Measurements from ENCODE around the gene DVL2. TPM values are rescaled to one million over a fixed set of nuclear protein-coding genes. Genes with fewer than 3 reads are reported as not detected.

The DVL2 gene
- total and polyA plus RNA-seq, 2 experiments from 2014 or later: 79.2 to 121 TPM

GRCh38 chr17:7215652-7216180 is 18.6 kb downstream of the DVL2 start:
- peak overlapping the region; percentile 81 for H3K27ac ChIP-seq
- no peak for DNase-seq (ENCODE audit: low read depth in 1 of 2, low spot score in 1 of 2)

GRCh38 chr17:7215136-7215638 is 19.1 kb downstream of the DVL2 start:
- no peaks in the 10 kb centered on the region for H3K27me3 ChIP-seq
- no peak for DNase-seq (ENCODE audit: low read depth in 1 of 2, low spot score in 1 of 2)
- no peaks in the 10 kb centered on the region for H3K9me3 ChIP-seq (ENCODE audit: low read depth)
- no peak for TF ChIP-seq CTCF (IDR thresholded peaks at IDR 0.05; ENCODE audit: low read depth, low read length)
- peak overlapping the region; percentile 81 for H3K27ac ChIP-seq
- H3K36me3 ChIP-seq: no peaks in the 10 kb centered on the region
- peaks cover 38% of the 10 kb centered on the region for H3K4me1 ChIP-seq (ENCODE audit: low read depth)
- peak overlapping the region; percentile 10 for H3K4me3 ChIP-seq

More at GRCh38 chr17:7215652-7216180, 18.6 kb downstream of the DVL2 start:
- Histone ChIP-seq H3K4me3 (peak overlapping the region; percentile 61), H3K27me3 (no peaks in the 10 kb centered on the region), H3K9me3 (ENCODE audit: low read depth) (no peaks in the 10 kb centered on the region), H3K4me1 (ENCODE audit: low read depth) (peaks cover 43% of the 10 kb centered on the region), H3K36me3 (no peaks in the 10 kb centered on the region)
- no peak for TF ChIP-seq CTCF (IDR thresholded peaks at IDR 0.05; ENCODE audit: low read depth, low read length)

- Histone ChIP-seq H3K27me3 (no peaks in the 10 kb centered on the region), H3K27ac (peak overlapping the region; percentile 35), H3K36me3 (no peaks in the 10 kb centered on the region), H3K9me3 (ENCODE audit: low read depth) (no peaks in the 10 kb centered on the region), H3K4me1 (ENCODE audit: low read depth) (peaks cover 38% of the 10 kb centered on the region), H3K4me3 (peak overlapping the region; percentile 33)
- DNase-seq (ENCODE audit: low read depth in 1 of 2, low spot score in 1 of 2): peak; percentile 98 to 100
- peak; percentile 70 for TF ChIP-seq CTCF (IDR thresholded peaks at IDR 0.05; ENCODE audit: low read depth, low read length)
Observed at GRCh38 chr17:7214300-7215135, 19.8 kb downstream of the DVL2 start.

GRCh38 chr17:7213895-7214299 is 20.4 kb downstream of the DVL2 start:
- TF ChIP-seq CTCF (IDR thresholded peaks at IDR 0.05; ENCODE audit: low read depth, low read length): peak; percentile 53
- no peaks in the 10 kb centered on the region for H3K27me3 ChIP-seq
- no peaks in the 10 kb centered on the region for H3K9me3 ChIP-seq (ENCODE audit: low read depth)
- no peaks in the 10 kb centered on the region for H3K36me3 ChIP-seq
- peak; percentile 86 to 91 for DNase-seq (ENCODE audit: low read depth in 1 of 2, low spot score in 1 of 2)
- H3K4me3 ChIP-seq: peak overlapping the region; percentile 33
- H3K27ac ChIP-seq: peak overlapping the region; percentile 24
- H3K4me1 ChIP-seq (ENCODE audit: low read depth): peaks cover 40% of the 10 kb centered on the region

- Histone ChIP-seq H3K27me3 (no peaks in the 10 kb centered on the region), H3K36me3 (no peaks in the 10 kb centered on the region), H3K27ac (no peak overlapping the region), H3K4me1 (ENCODE audit: low read depth) (peaks cover 42% of the 10 kb centered on the region), H3K4me3 (peak overlapping the region; percentile 22), H3K9me3 (ENCODE audit: low read depth) (no peaks in the 10 kb centered on the region)
- no peak for TF ChIP-seq CTCF (IDR thresholded peaks at IDR 0.05; ENCODE audit: low read depth, low read length)
- DNase-seq (ENCODE audit: low read depth in 1 of 2, low spot score in 1 of 2): no peak
Observed at GRCh38 chr17:7211491-7212273, 22.6 kb downstream of the DVL2 start.

All from cardiac muscle cell (in vitro differentiated cells and primary cell).